HG02623 (cell line): Measurements from ENCODE around the gene ABCB1.
A peak's percentile ranks its signal among the peaks of the same experiment; 100 is the strongest.

Source experiments
- ATAC-seq: cut with Tn5 transposase; IDR thresholded peaks from one replicate; pipeline ENCODE4 v1.9.1; 2021; ENCODE audit warnings: moderate library complexity; ENCODE audit not compliant: unreplicated experiment

ABCB1 gene

GRCh38 chr7:87517136-87517815, 83.4 kb downstream of the ABCB1 start:
- ATAC-seq, result no peak

GRCh38 chr7:87513735-87514335, 86.8 kb downstream of the ABCB1 start:
- no peak for ATAC-seq

- no peak for ATAC-seq
Measured at GRCh38 chr7:87512906-87513305, 87.8 kb downstream of the ABCB1 start.

- no peak for ATAC-seq
Measured at GRCh38 chr7:87511510-87511909, 89.2 kb downstream of the ABCB1 start.

GRCh38 chr7:87510411-87510875, 90.2 kb downstream of the ABCB1 start:
- ATAC-seq, result no peak

GRCh38 chr7:87507446-87507845, 93.2 kb downstream of the ABCB1 start:
- ATAC-seq, result no peak

GRCh38 chr7:87506246-87507180, 94.2 kb downstream of the ABCB1 start:
- no peak for ATAC-seq

- no peak for ATAC-seq
Measured at GRCh38 chr7:87505557-87506245, 95.0 kb downstream of the ABCB1 start.

GRCh38 chr7:87505122-87505521, 95.6 kb downstream of the ABCB1 start:
- ATAC-seq, result no peak

GRCh38 chr7:87499494-87499893, 101.2 kb downstream of the ABCB1 start:
- ATAC-seq, result no peak

GRCh38 chr7:87498893-87499292, 101.8 kb downstream of the ABCB1 start:
- no peak for ATAC-seq

- no peak for ATAC-seq
Measured at GRCh38 chr7:87497482-87497881, 103.2 kb downstream of the ABCB1 start.

GRCh38 chr7:87495366-87495765, 105.3 kb downstream of the ABCB1 start:
- ATAC-seq, result no peak

- no peak for ATAC-seq
Measured at GRCh38 chr7:87494454-87494853, 106.2 kb downstream of the ABCB1 start.

GRCh38 chr7:87483131-87483530, 117.6 kb downstream of the ABCB1 start:
- ATAC-seq, result no peak

- ATAC-seq, result no peak
Measured at GRCh38 chr7:87482115-87482514, 118.6 kb downstream of the ABCB1 start.

- ATAC-seq, result no peak
Measured at GRCh38 chr7:87480386-87480785, 120.3 kb downstream of the ABCB1 start.

GRCh38 chr7:87479951-87480350, 120.7 kb downstream of the ABCB1 start:
- no peak for ATAC-seq

- no peak for ATAC-seq
Measured at GRCh38 chr7:87476179-87476557, 124.5 kb downstream of the ABCB1 start.

GRCh38 chr7:87475359-87476178, 125.1 kb downstream of the ABCB1 start, which contains the start of gene ABCB4:
TSS of gene ABCB4 (minus strand) at chr7:87475680. CDS start at chr7:87475465, 215 bp downstream.
- ATAC-seq, result peak; percentile 16
